GM21447 (cell line): ENCODE measurements around the gene ERCC1.
A peak's percentile ranks its signal among the peaks of the same experiment; 100 is the strongest.
"Not testable (repeated sequence)": the region's sequence is repeated elsewhere in the genome, so short reads cannot be mapped to it uniquely, and the experiment has no call there.

Source experiments
- ATAC-seq: cut with Tn5 transposase; IDR thresholded peaks from one replicate; pipeline ENCODE4 v1.9.1; 2021; ENCODE audit not compliant: unreplicated experiment

The ERCC1 gene

GRCh38 chr19:45455707-45456499 lies 32.2 kb upstream of the ERCC1 start:
- ATAC-seq: no peak

GRCh38 chr19:45451850-45452387 lies 28.2 kb upstream of the ERCC1 start:
- no peak for ATAC-seq

DNA sequence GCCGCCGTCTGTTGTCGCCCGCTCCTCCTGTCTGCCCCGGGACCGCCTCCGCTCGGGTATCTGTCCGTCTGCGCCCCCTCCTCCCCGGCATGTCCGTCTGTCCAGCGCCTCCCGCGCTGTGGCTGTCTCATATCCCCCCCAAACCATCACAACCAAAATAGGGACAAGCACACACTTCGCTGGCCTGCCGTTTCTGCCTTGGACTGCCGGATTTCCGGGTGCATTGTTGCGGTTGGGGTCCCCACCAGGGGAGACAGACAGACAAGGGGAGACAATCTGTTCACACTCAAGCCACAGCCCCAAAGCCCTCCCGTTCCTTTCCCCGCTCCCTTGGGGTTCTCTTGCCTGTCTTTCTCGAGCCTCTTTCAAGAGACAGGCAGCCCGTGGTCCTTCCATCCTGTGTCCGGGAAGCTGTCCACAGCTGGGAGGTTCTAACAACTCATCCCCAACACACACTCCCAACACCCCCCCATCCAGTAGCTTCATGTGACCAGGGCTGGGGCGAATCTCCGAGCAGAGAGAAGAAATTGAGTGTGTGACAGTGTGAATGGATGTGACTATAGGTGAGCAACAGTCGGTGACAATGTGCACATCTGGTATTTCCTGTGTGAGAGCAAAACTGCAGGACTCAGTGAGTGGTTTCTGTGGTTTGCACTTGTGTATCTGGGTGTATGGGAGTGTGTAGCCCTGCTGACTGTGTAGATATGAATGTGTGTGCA lies 27.6 kb upstream of the ERCC1 start:
- ATAC-seq: peak; percentile 5

- ATAC-seq: no peak
Measured at GRCh38 chr19:45450012-45450333, 26.3 kb upstream of the ERCC1 start.

DNA sequence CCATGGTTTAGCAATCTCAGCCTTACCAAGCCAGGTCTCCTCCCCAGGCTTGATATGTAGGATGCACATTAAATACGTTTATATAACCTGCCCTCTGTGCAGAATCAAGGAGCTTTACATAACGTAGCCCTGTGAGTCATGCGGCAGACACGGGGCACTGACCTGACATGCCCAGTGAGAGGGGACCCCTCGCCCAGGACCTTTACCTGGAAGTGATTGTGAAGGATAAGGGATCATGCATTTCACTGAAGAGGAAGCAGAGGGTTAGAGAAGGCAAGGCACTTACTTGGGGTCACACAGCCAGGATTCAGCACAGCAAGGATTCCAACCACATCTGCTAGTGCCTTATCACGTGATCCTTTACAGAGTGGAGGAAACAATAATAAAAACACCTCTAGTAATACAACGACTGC lies 25.2 kb upstream of the ERCC1 start:
- ATAC-seq: no peak

- no peak for ATAC-seq
Measured at GRCh38 chr19:45448425-45448756, 24.7 kb upstream of the ERCC1 start.

DNA sequence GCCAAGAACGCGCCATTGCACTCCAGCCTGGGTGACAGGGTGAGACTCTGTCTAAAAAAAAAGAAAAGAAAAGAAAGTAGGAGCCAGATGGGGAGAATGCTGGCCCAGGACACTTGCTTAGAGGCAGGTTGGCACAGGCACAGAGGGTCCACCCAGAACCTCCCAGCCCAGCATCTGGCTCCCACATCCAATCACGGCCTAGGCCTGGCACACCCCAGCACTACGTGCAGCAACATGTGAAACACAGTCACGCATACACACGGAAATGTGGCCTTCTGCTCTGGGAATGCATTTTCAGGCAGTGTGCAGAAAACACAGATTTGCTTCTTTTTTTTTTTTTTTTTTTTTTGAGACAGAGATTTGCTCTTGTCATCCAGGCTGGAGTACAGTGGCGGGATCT lies 23.2 kb upstream of the ERCC1 start:
- no peak for ATAC-seq

DNA sequence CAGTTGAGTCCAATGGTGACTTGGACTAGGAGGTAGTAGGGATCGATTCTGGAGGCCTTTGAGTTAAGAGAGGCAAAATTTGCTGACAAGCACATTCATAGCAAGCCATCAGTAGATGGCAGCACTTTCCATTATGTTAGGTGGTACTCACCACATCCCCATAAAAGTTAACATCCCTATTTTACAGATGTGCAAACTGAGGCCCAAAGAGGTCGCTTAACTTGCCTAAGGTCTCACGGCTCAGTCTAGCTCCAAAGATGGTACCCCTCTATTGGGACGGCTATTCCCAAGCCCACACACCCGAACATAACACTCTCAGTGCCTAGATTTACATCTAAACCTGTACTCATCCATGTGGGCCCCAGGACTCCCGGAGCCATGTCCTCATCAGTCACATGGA lies 22.6 kb upstream of the ERCC1 start:
- ATAC-seq: no peak

- ATAC-seq: no peak
Measured at GRCh38 chr19:45445139-45445538, 21.4 kb upstream of the ERCC1 start.

- ATAC-seq: no peak
Measured at GRCh38 chr19:45444318-45445041, 20.8 kb upstream of the ERCC1 start.

- no peak for ATAC-seq
Measured at GRCh38 chr19:45443462-45444317, 20.0 kb upstream of the ERCC1 start.

- no peak for ATAC-seq
Measured at GRCh38 chr19:45442778-45443461, 19.2 kb upstream of the ERCC1 start.

DNA sequence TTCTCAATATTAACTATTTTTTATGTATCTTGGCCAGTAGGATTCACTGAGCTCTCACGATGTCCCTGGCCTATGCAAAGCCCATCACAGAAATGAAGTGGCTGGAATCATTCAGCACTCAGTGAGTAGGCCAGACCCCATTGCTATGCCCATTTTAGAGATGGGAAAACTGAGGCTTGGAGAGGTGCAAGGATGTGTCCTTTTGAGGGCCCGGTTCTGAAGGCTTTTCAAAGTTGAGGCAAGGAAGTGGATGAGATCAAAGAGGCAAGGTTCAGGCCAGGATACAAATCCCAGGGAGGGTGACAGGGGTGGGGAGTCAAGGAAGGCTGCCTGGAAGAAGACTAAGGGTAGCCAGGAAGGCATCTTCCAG lies 18.7 kb upstream of the ERCC1 start:
- no peak for ATAC-seq

GRCh38 chr19:45440873-45441654 lies 17.3 kb upstream of the ERCC1 start:
- ATAC-seq: no peak

- no peak for ATAC-seq
Measured at GRCh38 chr19:45440259-45440638, 16.5 kb upstream of the ERCC1 start.

GRCh38 chr19:45439569-45440258 lies 16.0 kb upstream of the ERCC1 start:
- peak; percentile 44 for ATAC-seq

GRCh38 chr19:45439190-45439568 lies 15.5 kb upstream of the ERCC1 start:
- no peak for ATAC-seq

- ATAC-seq: no peak
Measured at GRCh38 chr19:45437328-45437727, 13.6 kb upstream of the ERCC1 start.

DNA sequence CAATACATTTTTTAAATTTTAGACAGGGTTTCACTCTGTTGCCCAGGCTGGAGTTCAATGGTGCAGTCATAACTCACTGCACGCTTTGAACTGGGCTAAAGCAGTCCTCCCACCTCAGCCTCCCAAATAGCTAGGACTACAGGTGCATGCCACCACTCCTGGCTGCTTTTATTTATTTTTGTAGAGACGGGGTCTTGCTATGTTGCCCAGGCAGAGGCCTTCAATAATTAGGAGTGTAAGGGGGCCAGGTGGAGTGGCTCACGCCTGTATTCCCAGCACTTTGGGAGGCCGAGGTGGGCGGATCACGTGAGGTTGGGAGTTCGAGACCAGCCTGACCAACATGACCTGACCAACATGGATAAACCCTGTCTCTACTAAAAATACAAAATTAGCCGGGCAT lies 8.8 kb upstream of the ERCC1 start:
- not testable (repeated sequence) for ATAC-seq
